ACC112 (cell line): ENCODE measurements around the gene PCDHGA5.

Experiments used
- H2AFZ ChIP-seq: fragments of 200-600 bp; sonication (generic); one replicate; pipeline ENCODE4 v1.6.0; 2017; ENCODE audit warnings: antibody characterized with exemption, low read length; ENCODE audit not compliant: unreplicated experiment
- H3K27ac ChIP-seq: fragments of 200-600 bp; sonication (generic); 2 replicates; pipeline ENCODE4 v1.5.1; 2014; ENCODE audit warnings: low read depth, mild to moderate bottlenecking, antibody characterized with exemption, low read length, moderate library complexity
- H3K27me3 ChIP-seq: fragments of 200-600 bp; sonication (generic); 2 replicates; pipeline ENCODE4 v1.6.1; 2014; ENCODE audit warnings: mild to moderate bottlenecking, antibody characterized with exemption, low read length, moderate library complexity, mixed read lengths; ENCODE audit not compliant: insufficient read depth
- H3K36me3 ChIP-seq: fragments of 200-600 bp; sonication (generic); 2 replicates; pipeline ENCODE4 v1.6.1; 2016; ENCODE audit warnings: mild to moderate bottlenecking, antibody characterized with exemption, low read length, moderate library complexity, mixed read lengths; ENCODE audit not compliant: insufficient read depth
- H3K4me1 ChIP-seq: fragments of 200-600 bp; sonication (generic); one replicate; pipeline ENCODE4 v1.6.1; 2016; ENCODE audit warnings: low read length, mixed read lengths; ENCODE audit not compliant: insufficient read depth, unreplicated experiment, control insufficient read depth
- H3K4me3 ChIP-seq: fragments of 200-600 bp; sonication (generic); 2 replicates; pipeline ENCODE4 v1.5.1; 2014; ENCODE audit warnings: mild to moderate bottlenecking, low read depth, low read length
- H3K79me2 ChIP-seq: fragments of 200-600 bp; sonication (generic); one replicate; pipeline ENCODE4 v1.6.0; 2016; ENCODE audit warnings: low read length; ENCODE audit not compliant: control insufficient read depth, unreplicated experiment, insufficient read depth

Gene PCDHGA5

DNA sequence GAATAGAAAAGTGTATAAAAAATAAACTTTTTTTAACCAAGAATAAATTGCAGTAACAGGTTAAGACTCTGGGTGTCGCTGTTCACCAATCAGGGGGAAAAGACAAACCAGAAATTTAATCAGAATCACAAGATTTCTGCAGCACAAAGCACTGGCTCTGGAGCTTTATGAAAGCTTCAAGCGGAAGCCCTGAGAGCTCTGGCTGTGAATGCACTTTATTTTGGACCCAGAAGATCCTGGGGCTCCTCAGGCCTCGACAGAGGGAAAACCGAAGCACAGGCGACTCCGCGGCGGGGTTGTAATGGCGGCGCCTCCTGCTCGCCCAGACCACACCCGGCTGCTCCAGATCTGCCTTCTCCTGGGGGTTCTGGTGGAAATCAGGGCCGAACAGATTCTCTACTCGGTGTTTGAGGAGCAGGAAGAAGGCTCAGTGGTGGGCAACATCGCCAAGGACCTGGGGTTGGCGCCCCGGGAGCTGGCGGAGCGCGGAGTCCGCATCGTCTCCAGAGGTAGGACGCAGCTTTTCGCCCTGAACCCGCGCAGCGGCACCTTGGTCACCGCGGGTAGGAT is 9.0 kb upstream of the PCDHGA5 start, which contains the start of gene PCDHGA4:
PCDHGA4 (plus strand) TSS at position 122 of the 570 bp plus-strand sequence; CDS start at position 209, 87 bp downstream.
- no peaks in the 10 kb centered on the region for H3K36me3 ChIP-seq
- peaks cover 89% of the 10 kb centered on the region for H3K27me3 ChIP-seq
- H3K4me1 ChIP-seq = no peaks in the 10 kb centered on the region
- H3K79me2 ChIP-seq = no peaks in the 10 kb centered on the region
- H2AFZ ChIP-seq = peak within 1 kb of the TSS; percentile 90
- H3K4me3 ChIP-seq = peak within 1 kb of the TSS; percentile 79
- no peak within 1 kb of the TSS for H3K27ac ChIP-seq

DNA sequence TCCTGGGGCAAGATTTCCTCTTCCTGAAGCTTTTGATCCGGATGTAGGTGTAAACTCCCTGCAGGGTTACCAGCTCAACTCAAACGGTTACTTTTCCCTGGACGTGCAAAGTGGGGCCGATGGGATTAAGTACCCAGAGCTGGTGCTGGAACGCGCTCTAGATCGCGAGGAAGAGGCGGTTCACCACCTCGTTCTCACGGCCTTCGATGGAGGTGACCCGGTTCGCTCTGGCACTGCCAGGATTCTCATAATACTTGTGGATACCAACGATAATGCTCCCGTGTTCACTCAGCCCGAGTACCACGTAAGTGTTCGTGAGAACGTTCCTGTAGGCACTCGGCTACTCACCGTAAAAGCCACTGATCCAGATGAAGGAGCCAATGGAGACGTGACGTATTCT is 8.3 kb upstream of the PCDHGA5 start:
- Histone ChIP-seq H3K27me3 (peaks cover 89% of the 10 kb centered on the region), H3K79me2 (no peaks in the 10 kb centered on the region), H3K36me3 (no peaks in the 10 kb centered on the region), H3K4me1 (no peaks in the 10 kb centered on the region), H2AFZ (peak overlapping the region; percentile 90), H3K27ac (no peak overlapping the region), H3K4me3 (peak overlapping the region; percentile 79)

DNA sequence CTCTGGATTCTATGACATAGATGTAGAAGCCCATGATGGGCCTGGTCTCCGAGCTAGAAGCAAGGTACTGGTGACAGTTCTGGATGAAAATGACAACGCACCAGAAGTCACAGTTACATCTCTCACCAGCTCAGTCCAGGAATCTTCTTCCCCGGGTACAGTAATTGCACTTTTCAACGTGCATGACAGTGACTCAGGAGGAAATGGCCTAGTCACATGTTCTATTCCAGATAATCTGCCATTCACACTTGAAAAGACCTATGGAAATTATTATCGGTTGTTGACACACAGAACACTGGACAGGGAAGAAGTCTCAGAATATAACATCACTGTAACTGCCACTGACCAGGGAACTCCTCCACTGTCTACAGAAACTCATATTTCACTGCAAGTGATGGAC is 7.8 kb upstream of the PCDHGA5 start:
- Histone ChIP-seq H3K4me1 (no peaks in the 10 kb centered on the region), H3K36me3 (no peaks in the 10 kb centered on the region), H3K4me3 (peak overlapping the region; percentile 79; the same call in 1 of the 2 replicates), H3K27ac (no peak overlapping the region), H2AFZ (no peak overlapping the region), H3K79me2 (no peaks in the 10 kb centered on the region), H3K27me3 (peaks cover 89% of the 10 kb centered on the region)

DNA sequence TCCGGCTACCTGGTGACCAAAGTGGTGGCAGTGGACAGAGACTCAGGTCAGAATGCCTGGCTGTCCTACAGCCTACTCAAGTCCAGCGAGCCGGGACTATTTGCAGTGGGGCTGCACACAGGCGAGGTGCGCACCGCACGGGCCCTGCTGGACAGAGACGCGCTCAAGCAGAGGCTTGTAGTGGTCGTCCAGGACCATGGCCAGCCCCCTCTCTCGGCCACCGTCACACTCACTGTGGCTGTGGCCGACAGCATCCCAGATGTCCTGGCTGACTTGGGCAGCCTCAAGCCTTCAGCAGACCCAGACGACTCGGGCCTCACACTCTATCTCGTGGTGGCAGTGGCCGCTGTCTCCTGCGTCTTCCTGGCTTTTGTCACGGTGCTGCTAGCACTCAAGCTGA is 7.0 kb upstream of the PCDHGA5 start:
- Histone ChIP-seq H3K27me3 (peaks cover 87% of the 10 kb centered on the region), H3K36me3 (no peaks in the 10 kb centered on the region), H3K27ac (no peak overlapping the region), H3K4me1 (no peaks in the 10 kb centered on the region), H2AFZ (no peak overlapping the region), H3K4me3 (no peak overlapping the region), H3K79me2 (no peaks in the 10 kb centered on the region)

DNA sequence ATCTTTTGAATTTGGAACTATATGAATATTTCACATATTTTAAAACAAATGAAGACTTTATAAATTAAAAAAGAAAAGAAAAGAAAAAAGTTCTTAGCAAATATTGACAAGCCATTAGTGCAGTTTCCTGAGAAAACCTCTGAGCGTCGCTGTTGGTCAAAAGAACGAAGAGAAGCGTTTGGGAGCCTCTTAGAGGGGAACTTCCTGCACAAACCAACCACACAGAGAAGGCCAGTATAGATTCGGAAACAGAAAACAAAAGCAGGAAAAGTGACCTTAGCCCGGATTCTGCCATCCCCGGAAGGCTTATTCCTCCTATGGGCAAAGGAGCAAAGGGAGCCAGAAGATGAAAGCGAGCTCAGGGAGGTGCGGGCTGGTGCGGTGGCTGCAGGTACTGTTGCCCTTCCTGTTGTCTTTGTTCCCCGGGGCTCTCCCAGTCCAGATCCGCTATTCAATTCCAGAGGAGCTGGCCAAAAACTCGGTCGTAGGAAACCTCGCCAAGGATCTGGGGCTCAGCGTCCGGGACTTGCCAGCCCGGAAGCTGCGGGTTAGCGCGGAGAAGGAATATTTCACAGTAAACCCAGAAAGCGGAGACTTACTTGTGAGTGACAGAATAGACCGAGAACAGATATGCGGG is 4.1 kb upstream of the PCDHGA5 start, which contains the start of gene PCDHGB2:
PCDHGB2 (plus strand) TSS at position 205 of the 637 bp plus-strand sequence; CDS start at position 347, 142 bp downstream.
- H3K79me2 ChIP-seq = no peaks in the 10 kb centered on the region
- no peak within 1 kb of the TSS for H2AFZ ChIP-seq
- no peaks in the 10 kb centered on the region for H3K4me1 ChIP-seq
- no peaks in the 10 kb centered on the region for H3K36me3 ChIP-seq
- peaks cover 91% of the 10 kb centered on the region for H3K27me3 ChIP-seq
- H3K27ac ChIP-seq = no peak within 1 kb of the TSS
- H3K4me3 ChIP-seq = no peak within 1 kb of the TSS

DNA sequence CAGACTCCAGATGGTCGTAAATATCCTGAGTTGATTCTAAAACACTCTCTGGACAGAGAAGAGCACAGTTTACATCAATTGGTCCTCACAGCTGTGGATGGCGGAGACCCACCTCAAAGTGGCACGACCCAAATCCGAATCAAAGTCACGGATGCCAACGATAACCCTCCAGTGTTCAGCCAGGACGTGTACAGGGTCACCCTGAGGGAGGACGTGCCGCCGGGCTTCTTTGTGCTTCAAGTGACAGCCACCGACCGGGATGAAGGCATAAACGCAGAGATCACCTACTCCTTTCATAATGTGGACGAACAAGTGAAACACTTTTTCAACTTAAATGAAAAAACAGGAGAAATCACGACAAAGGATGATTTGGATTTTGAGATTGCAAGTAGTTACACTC is 3.3 kb upstream of the PCDHGA5 start:
- Histone ChIP-seq H3K79me2 (no peaks in the 10 kb centered on the region), H3K4me1 (no peaks in the 10 kb centered on the region), H3K4me3 (no peak overlapping the region), H3K27me3 (peaks cover 91% of the 10 kb centered on the region), H3K27ac (no peak overlapping the region), H3K36me3 (no peaks in the 10 kb centered on the region), H2AFZ (no peak overlapping the region)

DNA sequence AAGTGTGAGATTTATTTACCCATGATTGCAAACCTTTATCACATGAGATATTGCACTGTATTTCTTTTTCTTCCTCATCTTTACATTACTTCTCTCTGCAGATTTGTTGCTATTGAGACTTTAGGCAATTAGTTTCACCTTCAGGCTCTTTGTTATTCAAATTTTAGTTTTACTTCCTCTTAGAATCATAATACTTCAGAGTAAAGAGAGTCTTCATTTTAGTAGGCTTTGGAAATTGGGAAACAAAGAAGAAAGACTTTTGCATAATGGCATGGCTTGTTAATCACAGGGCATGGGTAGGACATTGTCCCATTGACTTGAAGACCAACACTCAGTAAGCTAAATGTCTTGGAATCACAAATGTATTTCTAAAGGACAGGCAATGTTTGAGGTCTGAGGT is 1.2 kb upstream of the PCDHGA5 start:
- Histone ChIP-seq H3K4me3 (no peak overlapping the region), H3K27me3 (peaks cover 88% of the 10 kb centered on the region), H3K27ac (no peak overlapping the region), H2AFZ (no peak overlapping the region), H3K79me2 (no peaks in the 10 kb centered on the region), H3K36me3 (no peaks in the 10 kb centered on the region), H3K4me1 (no peaks in the 10 kb centered on the region)

DNA sequence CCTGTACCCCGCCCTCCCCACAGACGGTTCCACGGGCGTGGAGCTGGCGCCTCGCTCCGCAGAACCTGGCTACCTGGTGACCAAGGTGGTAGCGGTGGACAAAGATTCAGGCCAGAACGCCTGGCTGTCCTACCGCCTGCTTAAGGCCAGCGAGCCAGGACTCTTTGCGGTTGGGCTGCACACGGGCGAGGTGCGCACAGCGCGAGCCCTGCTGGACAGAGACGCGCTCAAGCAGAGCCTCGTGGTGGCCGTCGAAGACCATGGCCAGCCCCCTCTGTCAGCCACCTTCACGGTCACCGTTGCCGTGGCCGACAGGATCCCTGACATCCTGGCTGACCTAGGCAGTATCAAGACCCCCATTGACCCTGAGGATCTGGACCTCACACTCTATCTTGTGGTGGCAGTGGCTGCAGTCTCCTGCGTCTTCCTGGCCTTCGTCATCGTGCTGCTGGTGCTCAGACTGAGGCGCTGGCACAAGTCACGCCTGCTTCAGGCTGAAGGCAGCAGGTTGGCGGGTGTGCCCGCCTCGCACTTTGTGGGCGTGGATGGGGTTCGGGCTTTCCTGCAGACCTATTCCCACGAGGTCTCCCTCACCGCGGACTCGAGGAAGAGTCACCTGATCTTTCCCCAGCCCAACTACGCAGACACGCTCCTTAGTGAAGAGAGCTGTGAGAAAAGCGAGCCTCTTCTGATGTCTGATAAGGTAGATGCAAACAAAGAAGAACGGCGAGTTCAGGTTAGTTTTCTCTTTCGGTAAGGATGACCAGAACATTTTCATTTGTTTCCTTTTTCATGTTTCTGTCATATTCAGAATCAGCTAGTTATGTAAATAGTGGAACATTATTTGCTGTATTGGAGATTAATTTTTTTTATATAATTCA is 2.3 kb downstream of the PCDHGA5 start:
- Histone ChIP-seq H2AFZ (no peak overlapping the region), H3K36me3 (no peaks in the 10 kb centered on the region), H3K79me2 (no peaks in the 10 kb centered on the region), H3K4me3 (no peak overlapping the region), H3K4me1 (no peaks in the 10 kb centered on the region), H3K27ac (no peak overlapping the region), H3K27me3 (peaks cover 88% of the 10 kb centered on the region)

DNA sequence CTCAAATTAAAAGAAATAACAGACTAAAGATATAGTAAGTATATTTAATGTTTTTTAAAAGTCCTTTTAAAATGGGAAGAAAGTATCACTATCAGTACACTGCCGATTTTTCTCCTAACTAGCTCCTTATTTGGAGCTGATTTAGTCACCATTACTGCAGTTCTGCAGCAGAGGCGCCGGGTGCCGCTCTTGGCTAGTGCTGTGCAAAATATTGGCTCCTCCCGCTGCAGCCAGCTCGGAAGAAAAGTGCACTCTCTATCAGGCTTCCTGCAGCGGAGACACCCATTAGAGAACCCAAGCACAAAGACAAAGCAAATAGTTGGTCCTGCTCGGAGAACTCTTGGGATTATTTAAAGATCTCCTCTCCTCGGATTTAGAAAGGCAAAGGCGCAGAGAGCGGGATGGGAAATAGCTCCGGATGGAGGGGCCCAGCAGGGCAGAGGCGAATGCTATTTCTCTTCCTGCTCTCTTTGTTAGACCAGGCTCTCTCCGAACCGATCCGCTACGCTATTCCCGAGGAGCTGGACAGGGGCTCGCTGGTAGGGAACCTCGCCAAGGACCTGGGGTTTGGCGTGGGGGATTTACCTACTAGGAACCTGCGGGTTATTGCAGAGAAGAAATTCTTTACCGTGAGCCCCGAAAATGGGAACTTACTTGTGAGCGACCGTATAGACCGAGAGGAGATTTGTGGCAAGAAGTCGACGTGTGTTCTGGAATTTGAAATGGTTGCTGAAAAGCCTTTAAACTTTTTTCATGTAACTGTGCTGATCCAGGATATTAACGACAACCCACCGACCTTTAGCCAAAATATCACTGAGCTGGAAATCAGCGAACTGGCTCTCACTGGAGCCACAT is 6.3 kb downstream of the PCDHGA5 start, which contains the start of gene PCDHGB3:
PCDHGB3 (plus strand) TSS at position 249 of the 855 bp plus-strand sequence; CDS start at position 402, 153 bp downstream.
- Histone ChIP-seq H3K36me3 (no peaks in the 10 kb centered on the region), H2AFZ (peak within 1 kb of the TSS; percentile 59), H3K27ac (no peak within 1 kb of the TSS), H3K4me3 (peak within 1 kb of the TSS; percentile 67), H3K27me3 (peaks cover 91% of the 10 kb centered on the region), H3K4me1 (no peaks in the 10 kb centered on the region), H3K79me2 (no peaks in the 10 kb centered on the region)
